Breast epithelium (tissue), 3 donors: Measurements from ENCODE around the gene RABAC1.

ENCODE experiments used
- POLR2A ChIP-seq: fragments of 450-650 bp; IDR thresholded peaks from one replicate; pipeline ENCODE4 v1.6.1; 2016; ENCODE audit warnings: antibody characterized with exemption, mild to moderate bottlenecking, moderate library complexity
- POLR2AphosphoS5 ChIP-seq, 3 donors: sonication (generic); formaldehyde crosslinking; IDR thresholded peaks; one replicate each; pipeline ENCODE4 v1.6.1; 2017; ENCODE audit warnings: antibody characterized with exemption in 3 of 3
- TF ChIP-seq, protein P1 (sequence below), 3 donors: fragments of 450-650 bp; IDR thresholded peaks; one replicate each; pipeline ENCODE4 v1.5.1; 2016 to 2017; ENCODE audit warnings: antibody characterized with exemption in 3 of 3, mild to moderate bottlenecking in 3 of 3, moderate library complexity in 3 of 3

GRCh38 chr19:41981724-41982123, 22.6 kb upstream of the RABAC1 start:
- TF ChIP-seq, protein P1, sequence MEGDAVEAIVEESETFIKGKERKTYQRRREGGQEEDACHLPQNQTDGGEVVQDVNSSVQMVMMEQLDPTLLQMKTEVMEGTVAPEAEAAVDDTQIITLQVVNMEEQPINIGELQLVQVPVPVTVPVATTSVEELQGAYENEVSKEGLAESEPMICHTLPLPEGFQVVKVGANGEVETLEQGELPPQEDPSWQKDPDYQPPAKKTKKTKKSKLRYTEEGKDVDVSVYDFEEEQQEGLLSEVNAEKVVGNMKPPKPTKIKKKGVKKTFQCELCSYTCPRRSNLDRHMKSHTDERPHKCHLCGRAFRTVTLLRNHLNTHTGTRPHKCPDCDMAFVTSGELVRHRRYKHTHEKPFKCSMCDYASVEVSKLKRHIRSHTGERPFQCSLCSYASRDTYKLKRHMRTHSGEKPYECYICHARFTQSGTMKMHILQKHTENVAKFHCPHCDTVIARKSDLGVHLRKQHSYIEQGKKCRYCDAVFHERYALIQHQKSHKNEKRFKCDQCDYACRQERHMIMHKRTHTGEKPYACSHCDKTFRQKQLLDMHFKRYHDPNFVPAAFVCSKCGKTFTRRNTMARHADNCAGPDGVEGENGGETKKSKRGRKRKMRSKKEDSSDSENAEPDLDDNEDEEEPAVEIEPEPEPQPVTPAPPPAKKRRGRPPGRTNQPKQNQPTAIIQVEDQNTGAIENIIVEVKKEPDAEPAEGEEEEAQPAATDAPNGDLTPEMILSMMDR (IDR thresholded peaks at IDR 0.05), result no peak
- TF ChIP-seq POLR2A (no peak), POLR2AphosphoS5 (IDR thresholded peaks at IDR 0.05) (no peak)
